ENCODE measurements around the gene TSPAN14.

The TSPAN14 gene

DNA sequence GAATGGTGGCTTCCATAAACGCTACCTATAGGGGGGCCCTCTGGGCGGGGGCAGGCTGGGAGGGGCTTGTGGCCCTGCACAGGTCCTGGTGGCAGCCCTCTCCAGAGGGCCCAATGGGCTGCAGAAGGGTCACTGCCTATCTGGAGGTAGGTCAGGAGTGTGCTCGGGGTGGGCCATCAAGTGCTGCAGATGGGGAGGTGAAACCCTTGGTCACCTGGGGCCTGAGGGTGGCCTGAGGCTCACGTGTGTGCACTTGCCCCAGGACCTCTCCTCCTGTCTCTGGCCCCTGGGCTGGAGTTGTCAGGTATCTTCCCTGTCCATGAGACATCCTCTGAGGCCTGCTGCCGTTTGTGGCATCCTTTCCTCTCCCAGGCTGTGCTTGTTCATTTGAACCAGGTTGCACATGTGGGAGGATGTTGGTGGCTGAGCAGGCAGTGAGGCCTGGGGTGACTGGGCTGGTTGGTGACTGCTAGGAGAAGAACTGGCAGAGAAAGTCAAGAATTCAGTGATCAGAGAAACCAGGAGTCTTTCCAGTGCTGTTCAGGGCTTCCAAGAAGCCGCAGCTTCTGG lies 62.5 kb downstream of the TSPAN14 start:
- no peak overlapping the region for H3K4me2 ChIP-seq (ENCODE audit: low read length)
- H3K4ac ChIP-seq (ENCODE audit: low read depth, low read length) = no peak overlapping the region
- peaks cover 78 to 91% of the 10 kb centered on the region in 2 experiments for H3K36me3 ChIP-seq (ENCODE audit: control insufficient read depth in 1 of 2, insufficient read depth in 2 of 2, low read length in 2 of 2)
- H2BK12ac ChIP-seq (ENCODE audit: low read length) = no peak overlapping the region
- H3K18ac ChIP-seq (ENCODE audit: low read length) = no peak overlapping the region
- H3K9ac ChIP-seq (ENCODE audit: low read length) = no peak overlapping the region
- H3K4me1 ChIP-seq (ENCODE audit: control insufficient read depth in 1 of 2, insufficient read depth in 2 of 2, low read length in 2 of 2) = no peaks in the 10 kb centered on the region
- no peak overlapping the region for H3K27ac ChIP-seq (ENCODE audit: low read depth, low read length)
- no peak overlapping the region for H4K8ac ChIP-seq (ENCODE audit: low read depth, low read length)
- H3K79me2 ChIP-seq (ENCODE audit: control insufficient read depth, insufficient read depth, low read length, poor library complexity) = no peaks in the 10 kb centered on the region
- no peaks in the 10 kb centered on the region for H3K27me3 ChIP-seq (ENCODE audit: insufficient read depth, low read length)
- no peak overlapping the region for H3K4me3 ChIP-seq (ENCODE audit: low read depth, low read length)
- no peak overlapping the region for H4K91ac ChIP-seq (ENCODE audit: low read depth, low read length)
- H2AK5ac ChIP-seq (ENCODE audit: low read length) = no peak overlapping the region
- no peak overlapping the region for H2BK5ac ChIP-seq (ENCODE audit: low read depth, low read length, poor library complexity)
- no peak overlapping the region for H4K12ac ChIP-seq (ENCODE audit: low read depth, low read length)
- H3K14ac ChIP-seq (ENCODE audit: low read length) = no peak overlapping the region
- H2AFZ ChIP-seq (ENCODE audit: insufficient read depth, low read length, poor library complexity) = no peak overlapping the region
- H3K9me3 ChIP-seq (ENCODE audit: insufficient read depth, low read depth, low read length) = no peaks in the 10 kb centered on the region
- no peak overlapping the region for H3K23ac ChIP-seq (ENCODE audit: low read length)
- DNase-seq = no peak
- WGBS (ENCODE audit: extremely low coverage, insufficient coverage, insufficient read length) = no CpG with 5 or more reads among the region's 6 CpGs
- H3K79me1 ChIP-seq (ENCODE audit: low read length) = no peaks in the 10 kb centered on the region
- H2BK120ac ChIP-seq (ENCODE audit: insufficient read depth, low read length, poor library complexity) = no peak overlapping the region

DNA sequence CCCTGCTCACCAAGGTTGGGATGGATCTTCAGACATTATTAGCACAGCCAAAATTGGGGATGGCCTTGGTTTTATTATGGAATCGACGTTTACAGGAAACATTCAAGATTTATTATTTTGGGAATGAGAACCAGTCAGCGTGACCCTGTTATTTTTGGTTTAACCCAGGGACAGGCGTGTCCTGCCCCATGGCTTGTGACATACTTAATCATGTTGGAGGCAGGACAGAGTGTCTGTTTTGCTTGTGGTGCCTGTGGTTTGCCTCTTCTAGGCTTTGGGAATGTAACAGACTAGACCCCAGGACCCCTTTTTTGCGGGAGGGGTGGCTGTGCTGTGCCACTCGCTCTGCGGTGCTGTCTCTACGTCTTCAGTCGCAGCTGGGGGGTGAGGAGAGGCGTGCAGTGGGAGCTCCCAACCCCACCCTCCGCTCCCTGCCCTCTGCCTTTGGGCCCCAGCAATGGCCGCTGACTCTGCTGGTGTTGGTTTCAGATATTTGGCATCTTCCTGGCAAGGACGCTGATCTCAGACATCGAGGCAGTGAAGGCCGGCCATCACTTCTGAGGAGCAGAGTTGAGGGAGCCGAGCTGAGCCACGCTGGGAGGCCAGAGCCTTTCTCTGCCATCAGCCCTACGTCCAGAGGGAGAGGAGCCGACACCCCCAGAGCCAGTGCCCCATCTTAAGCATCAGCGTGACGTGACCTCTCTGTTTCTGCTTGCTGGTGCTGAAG lies 63.5 kb downstream of the TSPAN14 start:
- Histone ChIP-seq H3K27ac (ENCODE audit: low read depth, low read length) (no peak overlapping the region), H3K4me3 (ENCODE audit: low read depth, low read length) (no peak overlapping the region), H2AFZ (ENCODE audit: insufficient read depth, low read length, poor library complexity) (no peak overlapping the region), H4K91ac (ENCODE audit: low read depth, low read length) (no peak overlapping the region), H3K79me1 (ENCODE audit: low read length) (no peaks in the 10 kb centered on the region), H2AK5ac (ENCODE audit: low read length) (no peak overlapping the region), H3K4me1 (ENCODE audit: control insufficient read depth in 1 of 2, insufficient read depth in 2 of 2, low read length in 2 of 2) (no peaks in the 10 kb centered on the region), H4K12ac (ENCODE audit: low read depth, low read length) (no peak overlapping the region), H4K8ac (ENCODE audit: low read depth, low read length) (no peak overlapping the region), H2BK12ac (ENCODE audit: low read length) (no peak overlapping the region), H3K27me3 (ENCODE audit: insufficient read depth, low read length) (no peaks in the 10 kb centered on the region), H3K9ac (ENCODE audit: low read length) (no peak overlapping the region), H2BK120ac (ENCODE audit: insufficient read depth, low read length, poor library complexity) (no peak overlapping the region), H3K4ac (ENCODE audit: low read depth, low read length) (no peak overlapping the region), H3K9me3 (ENCODE audit: insufficient read depth, low read depth, low read length) (no peaks in the 10 kb centered on the region), H3K18ac (ENCODE audit: low read length) (no peak overlapping the region), H3K23ac (ENCODE audit: low read length) (no peak overlapping the region), H3K4me2 (ENCODE audit: low read length) (no peak overlapping the region), H2BK5ac (ENCODE audit: low read depth, low read length, poor library complexity) (no peak overlapping the region), H3K36me3 (ENCODE audit: control insufficient read depth in 1 of 2, insufficient read depth in 2 of 2, low read length in 2 of 2) (peaks cover 69 to 84% of the 10 kb centered on the region in 2 experiments), H3K79me2 (ENCODE audit: control insufficient read depth, insufficient read depth, low read length, poor library complexity) (no peaks in the 10 kb centered on the region), H3K14ac (ENCODE audit: low read length) (no peak overlapping the region)
- no CpG with 5 or more reads among the region's 21 CpGs for WGBS (ENCODE audit: extremely low coverage, insufficient coverage, insufficient read length)
- DNase-seq = no peak

DNA sequence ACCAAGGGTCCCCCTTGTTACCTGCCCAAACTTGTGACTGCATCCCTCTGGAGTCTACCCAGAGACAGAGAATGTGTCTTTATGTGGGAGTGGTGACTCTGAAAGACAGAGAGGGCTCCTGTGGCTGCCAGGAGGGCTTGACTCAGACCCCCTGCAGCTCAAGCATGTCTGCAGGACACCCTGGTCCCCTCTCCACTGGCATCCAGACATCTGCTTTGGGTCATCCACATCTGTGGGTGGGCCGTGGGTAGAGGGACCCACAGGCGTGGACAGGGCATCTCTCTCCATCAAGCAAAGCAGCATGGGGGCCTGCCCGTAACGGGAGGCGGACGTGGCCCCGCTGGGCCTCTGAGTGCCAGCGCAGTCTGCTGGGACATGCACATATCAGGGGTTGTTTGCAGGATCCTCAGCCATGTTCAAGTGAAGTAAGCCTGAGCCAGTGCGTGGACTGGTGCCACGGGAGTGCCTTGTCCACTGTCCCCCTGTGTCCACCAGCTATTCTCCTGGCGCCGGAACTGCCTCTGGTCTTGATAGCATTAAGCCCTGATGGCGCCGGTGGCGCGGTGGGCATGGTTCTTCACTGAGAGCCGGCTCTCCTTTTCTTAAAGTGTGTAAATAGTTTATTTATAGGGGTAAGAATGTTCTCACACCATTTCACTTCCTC lies 64.2 kb downstream of the TSPAN14 start:
- no peaks in the 10 kb centered on the region for H3K79me2 ChIP-seq (ENCODE audit: control insufficient read depth, insufficient read depth, low read length, poor library complexity)
- no peak overlapping the region for H4K8ac ChIP-seq (ENCODE audit: low read depth, low read length)
- no peaks in the 10 kb centered on the region for H3K27me3 ChIP-seq (ENCODE audit: insufficient read depth, low read length)
- WGBS (ENCODE audit: extremely low coverage, insufficient coverage, insufficient read length) = no CpG with 5 or more reads among the region's 17 CpGs
- H3K4ac ChIP-seq (ENCODE audit: low read depth, low read length) = no peak overlapping the region
- H3K9me3 ChIP-seq (ENCODE audit: insufficient read depth, low read depth, low read length) = no peaks in the 10 kb centered on the region
- no peak overlapping the region for H3K27ac ChIP-seq (ENCODE audit: low read depth, low read length)
- no peak overlapping the region for H4K12ac ChIP-seq (ENCODE audit: low read depth, low read length)
- H3K14ac ChIP-seq (ENCODE audit: low read length) = no peak overlapping the region
- no peaks in the 10 kb centered on the region for H3K4me1 ChIP-seq (ENCODE audit: control insufficient read depth in 1 of 2, insufficient read depth in 2 of 2, low read length in 2 of 2)
- H2BK12ac ChIP-seq (ENCODE audit: low read length) = no peak overlapping the region
- H3K23ac ChIP-seq (ENCODE audit: low read length) = no peak overlapping the region
- no peak overlapping the region for H2AFZ ChIP-seq (ENCODE audit: insufficient read depth, low read length, poor library complexity)
- DNase-seq = no peak
- no peaks in the 10 kb centered on the region for H3K79me1 ChIP-seq (ENCODE audit: low read length)
- H3K4me3 ChIP-seq (ENCODE audit: low read depth, low read length) = no peak overlapping the region
- no peak overlapping the region for H4K91ac ChIP-seq (ENCODE audit: low read depth, low read length)
- peaks cover 62 to 77% of the 10 kb centered on the region in 2 experiments for H3K36me3 ChIP-seq (ENCODE audit: control insufficient read depth in 1 of 2, insufficient read depth in 2 of 2, low read length in 2 of 2)
- no peak overlapping the region for H2AK5ac ChIP-seq (ENCODE audit: low read length)
- H2BK120ac ChIP-seq (ENCODE audit: insufficient read depth, low read length, poor library complexity) = no peak overlapping the region
- H2BK5ac ChIP-seq (ENCODE audit: low read depth, low read length, poor library complexity) = no peak overlapping the region
- no peak overlapping the region for H3K9ac ChIP-seq (ENCODE audit: low read length)
- H3K4me2 ChIP-seq (ENCODE audit: low read length) = no peak overlapping the region
- H3K18ac ChIP-seq (ENCODE audit: low read length) = no peak overlapping the region

DNA sequence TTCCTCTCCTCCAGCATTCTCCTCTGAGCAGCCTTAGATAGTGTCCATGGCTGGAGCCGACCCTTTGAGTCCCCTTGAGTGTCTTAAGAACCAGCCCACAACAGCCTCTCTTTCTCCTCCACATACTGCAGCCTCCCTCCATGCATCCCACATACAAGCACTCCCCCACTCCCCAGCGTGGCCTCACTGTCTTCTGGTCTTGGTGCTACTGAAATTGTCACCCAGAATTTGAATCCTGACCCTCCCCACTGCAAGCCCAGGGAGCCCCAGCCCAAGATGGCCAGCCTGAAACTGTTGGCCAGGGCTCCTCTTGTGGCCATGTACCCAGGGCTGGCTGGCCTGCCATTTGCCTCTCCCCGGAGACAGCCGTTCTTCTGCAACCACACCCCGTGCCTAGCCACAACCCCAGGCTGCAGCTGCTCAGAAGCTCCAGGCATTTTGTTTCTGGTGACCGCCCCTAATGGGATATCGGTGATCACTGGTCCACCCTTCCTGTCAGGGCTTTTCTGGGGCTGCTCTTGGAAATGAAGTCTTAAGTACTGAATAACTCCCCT lies 64.8 kb downstream of the TSPAN14 start:
- Histone ChIP-seq H3K4me2 (ENCODE audit: low read length) (no peak overlapping the region), H4K12ac (ENCODE audit: low read depth, low read length) (no peak overlapping the region), H3K14ac (ENCODE audit: low read length) (no peak overlapping the region), H3K18ac (ENCODE audit: low read length) (no peak overlapping the region), H3K4ac (ENCODE audit: low read depth, low read length) (no peak overlapping the region), H3K9ac (ENCODE audit: low read length) (no peak overlapping the region), H3K23ac (ENCODE audit: low read length) (no peak overlapping the region), H3K79me1 (ENCODE audit: low read length) (no peaks in the 10 kb centered on the region), H4K8ac (ENCODE audit: low read depth, low read length) (no peak overlapping the region), H3K9me3 (ENCODE audit: insufficient read depth, low read depth, low read length) (no peaks in the 10 kb centered on the region), H2BK12ac (ENCODE audit: low read length) (no peak overlapping the region), H3K4me3 (ENCODE audit: low read depth, low read length) (no peak overlapping the region), H3K4me1 (ENCODE audit: control insufficient read depth in 1 of 2, insufficient read depth in 2 of 2, low read length in 2 of 2) (no peaks in the 10 kb centered on the region), H3K27ac (ENCODE audit: low read depth, low read length) (no peak overlapping the region), H2AFZ (ENCODE audit: insufficient read depth, low read length, poor library complexity) (no peak overlapping the region), H4K91ac (ENCODE audit: low read depth, low read length) (no peak overlapping the region), H2BK5ac (ENCODE audit: low read depth, low read length, poor library complexity) (no peak overlapping the region), H3K27me3 (ENCODE audit: insufficient read depth, low read length) (no peaks in the 10 kb centered on the region), H3K79me2 (ENCODE audit: control insufficient read depth, insufficient read depth, low read length, poor library complexity) (no peaks in the 10 kb centered on the region), H2BK120ac (ENCODE audit: insufficient read depth, low read length, poor library complexity) (no peak overlapping the region), H2AK5ac (ENCODE audit: low read length) (no peak overlapping the region), H3K36me3 (ENCODE audit: control insufficient read depth in 1 of 2, insufficient read depth in 2 of 2, low read length in 2 of 2) (peaks cover 61 to 73% of the 10 kb centered on the region in 2 experiments)
- no CpG with 5 or more reads among the region's 7 CpGs for WGBS (ENCODE audit: extremely low coverage, insufficient coverage, insufficient read length)
- DNase-seq = no peak
